Liver (tissue), 9 donors: ENCODE data around the gene KRTAP10-5. TPM values are rescaled to one million over a fixed set of nuclear protein-coding genes. Genes with fewer than 3 reads are reported as not detected.

ENCODE experiments used
- DNase-seq: peaks from one replicate; pipeline ENCODE4 v3.0.0-alpha.2; 2017; ENCODE audit warnings: low spot score
- H3K27ac ChIP-seq, 2 donors: one replicate each; pipeline ENCODE4 v1.7.0; 2013; ENCODE audit warnings: inconsistent platforms in 2 of 2, low read length in 2 of 2, control low read depth in 1 of 2, low read depth in 1 of 2, mild to moderate bottlenecking in 1 of 2
- H3K27me3 ChIP-seq, 4 donors: one replicate each; pipeline versions ENCODE4 v1.6.1 to v1.7.0; 2013; ENCODE audit warnings: low read length in 3 of 4, inconsistent platforms in 1 of 4, mild to moderate bottlenecking in 1 of 4, moderate library complexity in 1 of 4; ENCODE audit not compliant: control insufficient read depth in 4 of 4, insufficient read depth in 4 of 4
- H3K36me3 ChIP-seq, 4 donors: one replicate each; pipeline versions ENCODE4 v1.6.1 to v1.7.0; 2013; ENCODE audit warnings: low read length in 3 of 4, mild to moderate bottlenecking in 3 of 4, low read depth in 1 of 4, moderate library complexity in 1 of 4; ENCODE audit not compliant: control insufficient read depth in 4 of 4, insufficient read depth in 3 of 4
- H3K4me1 ChIP-seq, 4 donors: one replicate each; pipeline versions ENCODE4 v1.6.1 to v1.7.0; 2013; ENCODE audit warnings: low read length in 3 of 4, mild to moderate bottlenecking in 3 of 4, moderate library complexity in 1 of 4; ENCODE audit not compliant: control insufficient read depth in 4 of 4, insufficient read depth in 4 of 4
- H3K4me3 ChIP-seq, 3 donors: one replicate each; pipeline versions ENCODE4 v1.6.1 to v1.7.0; 2013; ENCODE audit warnings: low read length in 3 of 3, control low read depth in 1 of 3, low read depth in 1 of 3, mild to moderate bottlenecking in 1 of 3
- H3K9ac ChIP-seq, 2 donors: one replicate each; pipeline ENCODE4 v1.7.0; 2013; ENCODE audit warnings: low read length in 2 of 2, mild to moderate bottlenecking in 2 of 2, moderate library complexity in 2 of 2, control low read depth in 1 of 2, low read depth in 1 of 2
- H3K9me3 ChIP-seq, 4 donors: one replicate each; pipeline versions ENCODE4 v1.6.1 to v1.7.0; 2013; ENCODE audit warnings: low read length in 3 of 4; ENCODE audit not compliant: control insufficient read depth in 4 of 4
- CTCF ChIP-seq: fragments of 150-350 bp; IDR thresholded peaks from 2 replicates; pipeline ENCODE4 v1.5.1; 2017; ENCODE audit warnings: improper control_type of control experiment, low read depth, low read length; ENCODE audit not compliant: missing input control
- FOXA1 ChIP-seq: IDR thresholded peaks from 2 replicates; pipeline ENCODE4 v1.6.1; 2016; ENCODE audit warnings: antibody characterized with exemption
- FOXA2 ChIP-seq: IDR thresholded peaks from 2 replicates; pipeline ENCODE4 v1.6.1; 2016; ENCODE audit warnings: antibody characterized with exemption
- GABPA ChIP-seq, 2 donors: IDR thresholded peaks in 1 of 2; conservative IDR thresholded peaks in 1 of 2; 2 replicates each; pipeline ENCODE4 v1.6.1; 2016; ENCODE audit warnings: antibody characterized with exemption in 2 of 2, mild to moderate bottlenecking in 1 of 2, moderate library complexity in 1 of 2
- HNF4A ChIP-seq, 2 donors: conservative IDR thresholded peaks; 2 replicates each; pipeline ENCODE4 v1.6.1; 2016; ENCODE audit warnings: antibody characterized with exemption in 2 of 2, mild to moderate bottlenecking in 2 of 2
- JUND ChIP-seq, 2 donors: IDR thresholded peaks; 2 replicates each; pipeline ENCODE4 v1.6.1; 2016; ENCODE audit warnings: antibody characterized with exemption in 2 of 2
- MAX ChIP-seq: IDR thresholded peaks from 2 replicates; pipeline ENCODE4 v1.6.1; 2016; ENCODE audit warnings: antibody characterized with exemption
- NR2F2 ChIP-seq: IDR thresholded peaks from 2 replicates; pipeline ENCODE4 v1.6.1; 2016; ENCODE audit warnings: antibody characterized with exemption
- RAD21 ChIP-seq, 2 donors: IDR thresholded peaks; 2 replicates each; pipeline ENCODE4 v1.6.1; 2016; ENCODE audit warnings: antibody characterized with exemption in 2 of 2, mild to moderate bottlenecking in 2 of 2
- REST ChIP-seq: IDR thresholded peaks from 2 replicates; pipeline ENCODE4 v1.6.1; 2016; ENCODE audit warnings: antibody characterized with exemption, mild to moderate bottlenecking
- RXRA ChIP-seq, 2 donors: IDR thresholded peaks; 2 replicates each; pipeline ENCODE4 v1.6.1; 2017 to 2018; ENCODE audit warnings: antibody characterized with exemption in 2 of 2, mild to moderate bottlenecking in 1 of 2
- SP1 ChIP-seq: IDR thresholded peaks from 2 replicates; pipeline ENCODE4 v1.6.1; 2018; ENCODE audit warnings: antibody characterized with exemption, mild to moderate bottlenecking
- TAF1 ChIP-seq: conservative IDR thresholded peaks from 2 replicates; pipeline ENCODE4 v1.6.1; 2016; ENCODE audit warnings: antibody characterized with exemption, mild to moderate bottlenecking
- YY1 ChIP-seq: IDR thresholded peaks from 2 replicates; pipeline ENCODE4 v1.6.1; 2016; ENCODE audit warnings: antibody characterized with exemption, mild to moderate bottlenecking
- ZBTB33 ChIP-seq: IDR thresholded peaks from 2 replicates; pipeline ENCODE4 v1.6.1; 2016; ENCODE audit warnings: antibody characterized with exemption
- WGBS: extraction: QIAGEN DNeasy Blood & Tissue Kit; methylation state at CpG from one replicate; pipeline ENCODE4 v1.1.7; 2013; 5-methylcytosine and 5-hydroxymethylcytosine counted together
- polyA plus RNA-seq, 2 donors: library from polyadenylated mRNA; stranded (reverse) in 1 of 2; unstranded in 1 of 2; fragments of 200-250 nt in 1 of 2; fragments of >200 nt in 1 of 2; fragmentation: Nextera tagmentation in 1 of 2; extraction: Ambion mirVana in 1 of 2; gene quantifications; one replicate each; pipeline versions ENCODE4 v1.2.1 to v1.2.3, GENCODE V29; 2013 to 2015
- total RNA-seq, 2 donors: library from RNA; depleted of rRNA; stranded (reverse); fragments of >200 nt; gene quantifications; one replicate each; pipeline ENCODE4 v1.2.3, GENCODE V29; 2014
- TF ChIP-seq, protein P1 (sequence below): IDR thresholded peaks from 2 replicates; pipeline ENCODE4 v1.6.1; 2016; ENCODE audit warnings: antibody characterized with exemption
- donor health status: healthy.
- donor health status: healthy.
- donor health status: healthy.
- donor health status: healthy.
- donor health status: healthy.

KRTAP10-5 gene
- total and polyA plus RNA-seq, 4 donors: not detected

DNA sequence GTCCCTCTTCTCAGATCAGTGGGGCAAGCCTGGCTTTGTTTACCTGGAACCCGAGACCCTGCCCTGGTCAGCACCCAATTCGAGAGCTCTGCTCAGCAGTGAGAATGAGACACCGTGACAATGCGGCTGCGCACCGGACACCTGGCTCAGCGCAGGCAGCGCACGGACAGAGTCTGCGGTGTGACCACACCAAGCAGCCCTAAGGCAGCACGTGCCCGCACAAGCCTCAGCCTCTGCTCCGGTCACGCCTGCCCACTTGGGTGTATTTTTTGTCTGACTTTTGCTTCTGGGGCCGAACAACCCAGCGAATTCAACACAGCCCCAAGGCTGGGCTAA, 36.2 kb upstream of the KRTAP10-5 start:
- H3K27me3 ChIP-seq: no peaks in the 10 kb centered on the region
- H3K9ac ChIP-seq: no peak overlapping the region
- WGBS: 82% methylated on average over 16 of the region's 16 CpGs
- H3K9me3 ChIP-seq: peaks cover 0 to 1% (median under 1%) of the 10 kb centered on the region in 4 donors
- H3K4me1 ChIP-seq: no peaks in the 10 kb centered on the region
- no peak overlapping the region for H3K4me3 ChIP-seq
- H3K36me3 ChIP-seq: no peaks in the 10 kb centered on the region
- TF ChIP-seq TAF1 (no peak), CTCF (no peak), FOXA2 (no peak), YY1 (no peak), ZBTB33 (no peak), REST (no peak), GABPA (IDR thresholded peaks at IDR 0.05 in 1 of 2, conservative IDR thresholded peaks at IDR 0.05 in 1 of 2) (no peak), MAX (no peak), FOXA1 (no peak), RAD21 (IDR thresholded peaks at IDR 0.05) (no peak), JUND (IDR thresholded peaks at IDR 0.05) (no peak), SP1 (no peak), HNF4A (conservative IDR thresholded peaks at IDR 0.05) (no peak), RXRA (IDR thresholded peaks at IDR 0.05) (no peak), NR2F2 (no peak)
- TF ChIP-seq, protein P1, sequence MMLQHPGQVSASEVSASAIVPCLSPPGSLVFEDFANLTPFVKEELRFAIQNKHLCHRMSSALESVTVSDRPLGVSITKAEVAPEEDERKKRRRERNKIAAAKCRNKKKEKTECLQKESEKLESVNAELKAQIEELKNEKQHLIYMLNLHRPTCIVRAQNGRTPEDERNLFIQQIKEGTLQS: no peak
- DNase-seq: no peak
- H3K27ac ChIP-seq: no peak overlapping the region
